HEK293T (cell line): Measurements from ENCODE around the gene LRP5.
A peak's percentile ranks its signal among the peaks of the same experiment; 100 is the strongest.

ENCODE experiments used
- CTCF ChIA-PET: fragments of 350-600 bp; formaldehyde crosslinking; extraction: SDS; loops from one replicate; lab custom pipeline; 2021; ENCODE audit warnings: antibody characterized with exemption, inconsistent platforms; lab: Yijun Ruan, JAX
- POLR2A ChIA-PET: fragments of 350-600 bp; formaldehyde crosslinking; extraction: SDS; loops from one replicate; lab custom pipeline; 2020; ENCODE audit warnings: antibody characterized with exemption, inconsistent platforms; lab: Yijun Ruan, JAX
- DNase-seq: peaks from one replicate; pipeline ENCODE4 v3.0.0; 2012; ENCODE audit warnings: mixed read lengths; ENCODE audit errors: extremely low spot score
- ARNT ChIP-seq: fragments of 450-650 bp; IDR thresholded peaks from 2 replicates; pipeline ENCODE4 v1.6.1; 2017; ENCODE audit warnings: mild to moderate bottlenecking
- BHLHE40 ChIP-seq: fragments of 450-650 bp; IDR thresholded peaks from 2 replicates; pipeline ENCODE4 v1.6.1; 2016; ENCODE audit warnings: mild to moderate bottlenecking, moderate library complexity, borderline replicate concordance
- CTBP1 ChIP-seq: fragments of 450-650 bp; IDR thresholded peaks from 2 replicates; pipeline ENCODE4 v1.6.1; 2016; ENCODE audit warnings: borderline replicate concordance
- ELF4 ChIP-seq: fragments of 450-650 bp; IDR thresholded peaks from 2 replicates; pipeline ENCODE4 v1.6.1; 2017; ENCODE audit warnings: antibody characterized with exemption
- FOXA1 ChIP-seq: fragments of 450-650 bp; IDR thresholded peaks from 2 replicates; pipeline ENCODE4 v1.6.1; 2016; ENCODE audit warnings: mild to moderate bottlenecking
- FOXK2 ChIP-seq: fragments of 450-650 bp; IDR thresholded peaks from 2 replicates; pipeline ENCODE4 v1.6.1; 2016; ENCODE audit warnings: mild to moderate bottlenecking
- FOXM1 ChIP-seq: fragments of 450-650 bp; IDR thresholded peaks from 2 replicates; pipeline ENCODE4 v1.6.1; 2017; ENCODE audit warnings: mild to moderate bottlenecking, borderline replicate concordance
- HDGF ChIP-seq: fragments of 450-650 bp; IDR thresholded peaks from 2 replicates; pipeline ENCODE4 v1.6.1; 2017; ENCODE audit warnings: antibody characterized with exemption, borderline replicate concordance
- L3MBTL2 ChIP-seq: fragments of 450-650 bp; conservative IDR thresholded peaks from 2 replicates; pipeline ENCODE4 v1.6.1; 2016; ENCODE audit warnings: mild to moderate bottlenecking
- LEF1 ChIP-seq: fragments of 450-650 bp; IDR thresholded peaks from 2 replicates; pipeline ENCODE4 v1.6.1; 2017; ENCODE audit warnings: mild to moderate bottlenecking, borderline replicate concordance
- NFRKB ChIP-seq: fragments of 450-650 bp; IDR thresholded peaks from 2 replicates; pipeline ENCODE4 v1.6.1; 2016; ENCODE audit warnings: mild to moderate bottlenecking, moderate library complexity
- SP1 ChIP-seq: fragments of 450-650 bp; IDR thresholded peaks from 2 replicates; pipeline ENCODE4 v1.6.1; 2017
- SUZ12 ChIP-seq: fragments of 450-650 bp; IDR thresholded peaks from 2 replicates; pipeline ENCODE4 v1.6.1; 2016; ENCODE audit warnings: mild to moderate bottlenecking
- TARDBP ChIP-seq: fragments of 450-650 bp; IDR thresholded peaks from 2 replicates; pipeline ENCODE4 v1.6.1; 2016
- ZNF384 ChIP-seq: fragments of 450-650 bp; IDR thresholded peaks from 2 replicates; pipeline ENCODE4 v1.6.1; 2016
- TF ChIP-seq, protein P1 (sequence below): fragments of 450-650 bp; IDR thresholded peaks from 2 replicates; pipeline ENCODE4 v1.6.1; 2016

The LRP5 gene

DNA sequence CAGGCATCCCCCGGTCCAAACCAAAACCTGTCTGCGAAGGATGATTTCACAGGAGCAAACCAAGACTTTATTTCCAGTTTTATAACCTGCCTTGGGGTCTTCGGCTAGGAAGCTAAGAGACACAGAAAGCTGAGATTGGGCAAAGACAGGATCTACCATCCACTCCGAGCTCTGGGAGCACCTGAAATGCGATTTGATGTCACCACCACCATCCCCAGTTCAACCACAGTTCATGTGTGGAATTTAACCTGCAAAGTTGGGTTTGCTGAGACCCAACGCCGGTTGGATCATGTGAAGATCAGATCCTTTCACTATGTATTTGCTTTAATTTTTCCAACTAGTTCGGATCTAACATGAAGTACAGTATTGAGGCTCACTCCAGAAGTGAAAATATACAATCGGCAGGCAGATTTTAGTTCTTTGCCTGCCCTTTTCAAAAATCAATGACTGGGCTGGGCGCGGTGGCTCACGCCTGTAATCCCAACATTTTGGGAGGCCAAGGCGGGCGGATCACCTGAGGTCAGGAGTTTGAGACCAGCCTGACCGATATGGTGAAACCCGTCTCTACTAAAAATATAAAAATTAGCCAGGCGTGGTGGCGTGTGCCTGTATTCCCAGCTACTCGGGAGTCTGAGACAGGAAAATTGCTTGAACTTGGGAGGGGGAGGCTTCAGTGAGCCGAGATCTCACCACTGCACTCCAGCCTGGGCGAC lies 39.2 kb upstream of the LRP5 start:
- POLR2A ChIA-PET: interaction anchor here (1.1 to 2.2 kb wide), 8 partner anchors 9 to 187 kb away, joined by 3 to 17 read pairs (median 5); partner anchors contain the start of gene PPP6R3
- TF ChIP-seq ELF4 (no peak), FOXM1 (no peak), LEF1 (no peak), CTBP1 (no peak), SUZ12 (no peak), SP1 (no peak), BHLHE40 (no peak), TARDBP (no peak), L3MBTL2 (no peak), ZNF384 (no peak), FOXA1 (no peak), ARNT (no peak), NFRKB (no peak), FOXK2 (no peak), HDGF (no peak)
- TF ChIP-seq, protein P1, sequence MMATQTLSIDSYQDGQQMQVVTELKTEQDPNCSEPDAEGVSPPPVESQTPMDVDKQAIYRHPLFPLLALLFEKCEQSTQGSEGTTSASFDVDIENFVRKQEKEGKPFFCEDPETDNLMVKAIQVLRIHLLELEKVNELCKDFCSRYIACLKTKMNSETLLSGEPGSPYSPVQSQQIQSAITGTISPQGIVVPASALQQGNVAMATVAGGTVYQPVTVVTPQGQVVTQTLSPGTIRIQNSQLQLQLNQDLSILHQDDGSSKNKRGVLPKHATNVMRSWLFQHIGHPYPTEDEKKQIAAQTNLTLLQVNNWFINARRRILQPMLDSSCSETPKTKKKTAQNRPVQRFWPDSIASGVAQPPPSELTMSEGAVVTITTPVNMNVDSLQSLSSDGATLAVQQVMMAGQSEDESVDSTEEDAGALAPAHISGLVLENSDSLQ: no peak
- CTCF ChIA-PET: interaction anchor here (0.6 kb wide), 1 partner anchor 25 kb away, joined by 3 read pairs; no protein-coding TSS in a partner anchor
- DNase-seq: no peak

DNA sequence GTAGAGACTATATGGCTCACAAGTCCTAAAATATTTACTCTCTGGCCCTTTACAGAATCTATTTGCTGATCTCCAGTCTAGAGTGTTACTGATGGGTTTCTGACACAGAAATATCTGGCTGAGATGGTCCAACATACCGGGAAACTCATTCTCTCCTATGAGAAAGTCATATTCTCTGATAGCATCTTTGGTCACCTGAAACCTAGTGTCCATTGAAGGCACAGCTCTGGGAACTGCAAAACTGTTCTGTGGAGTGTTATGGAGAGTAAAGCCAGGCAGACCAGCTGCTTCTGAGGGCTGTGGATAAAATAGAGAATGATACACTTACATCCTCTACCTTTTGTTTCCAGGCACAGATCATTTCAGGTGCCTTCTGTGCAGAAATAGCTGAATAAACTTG lies 38.1 kb upstream of the LRP5 start:
- no peak for DNase-seq
- TF ChIP-seq, protein P1: no peak
- TF ChIP-seq ARNT: no peak
- no peak for TF ChIP-seq L3MBTL2
- TF ChIP-seq ELF4: no peak
- no peak for TF ChIP-seq TARDBP
- TF ChIP-seq CTBP1: no peak
- no peak for TF ChIP-seq FOXM1
- TF ChIP-seq LEF1: no peak
- TF ChIP-seq FOXA1: no peak
- TF ChIP-seq FOXK2: no peak
- TF ChIP-seq HDGF: no peak
- no peak for TF ChIP-seq NFRKB
- no peak for TF ChIP-seq SUZ12
- no peak for TF ChIP-seq SP1
- TF ChIP-seq ZNF384: no peak
- POLR2A ChIA-PET: no interaction called here
- CTCF ChIA-PET: no interaction called here

DNA sequence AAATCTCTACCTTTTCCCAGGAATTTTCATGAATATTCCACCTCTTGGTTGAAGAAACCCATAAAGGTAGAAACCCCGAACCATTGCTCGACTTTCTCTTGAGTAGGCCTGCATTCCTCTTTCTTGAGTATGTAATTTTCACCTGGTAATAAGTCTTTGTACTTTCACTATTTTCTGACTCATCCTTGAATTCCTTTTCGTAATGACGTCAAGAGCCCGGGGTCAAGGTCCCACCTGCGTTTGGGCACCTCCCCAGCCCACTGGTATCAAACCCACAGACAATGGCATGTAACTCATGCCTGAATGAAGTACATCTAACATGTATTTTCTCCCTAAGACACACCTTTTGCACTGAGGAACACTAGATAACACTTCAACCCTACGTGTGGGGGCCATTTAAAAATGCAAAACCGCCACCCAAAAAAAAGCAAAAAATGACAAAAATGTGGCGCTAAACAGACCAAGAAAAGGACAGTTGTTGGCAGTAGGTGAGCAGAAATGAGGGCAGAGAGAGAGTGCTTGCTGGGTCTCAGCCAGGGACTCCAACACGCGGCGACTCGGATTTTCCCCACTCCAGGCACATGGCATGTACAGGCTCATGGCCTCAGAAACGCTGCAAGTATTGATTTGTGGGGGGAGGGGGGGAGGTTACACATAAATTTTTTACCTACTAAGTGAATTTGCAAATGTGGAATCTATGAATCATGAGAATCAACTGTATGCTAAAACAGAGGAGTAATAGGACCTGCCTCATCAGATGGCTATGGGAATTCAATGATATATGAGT lies 36.5 kb upstream of the LRP5 start:
- DNase-seq: no peak
- ChIA-PET POLR2A (no interaction called here), CTCF (no interaction called here)
- TF ChIP-seq FOXA1 (no peak), L3MBTL2 (0 out of 2 replicates have a peak, but pooled peaks have one; percentile 13), TARDBP (no peak)

DNA sequence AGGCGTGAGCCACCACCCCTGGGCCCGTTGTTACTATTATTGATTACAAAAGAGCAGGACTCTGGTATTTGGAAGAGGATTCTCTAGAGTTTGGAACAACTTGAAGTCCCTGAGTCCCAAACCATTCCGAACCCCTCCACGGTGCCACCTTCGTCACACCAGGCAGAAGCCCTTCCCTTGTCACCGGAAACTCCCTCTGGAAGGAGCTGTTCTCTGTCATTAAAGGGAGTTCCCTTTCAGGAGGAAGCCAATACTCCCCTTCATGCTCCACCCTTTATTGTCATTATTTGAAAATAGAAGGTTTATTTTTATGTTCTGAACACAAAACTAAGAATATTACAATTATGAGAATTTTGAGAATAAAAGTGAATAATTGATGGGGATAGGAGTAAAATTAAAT lies 35.5 kb upstream of the LRP5 start:
- ChIA-PET POLR2A (no interaction called here), CTCF (no interaction called here)
- no peak for DNase-seq
- no peak for TF ChIP-seq CTBP1
- TF ChIP-seq ELF4: no peak
- no peak for TF ChIP-seq FOXK2
- TF ChIP-seq SUZ12: no peak
- no peak for TF ChIP-seq TARDBP

DNA sequence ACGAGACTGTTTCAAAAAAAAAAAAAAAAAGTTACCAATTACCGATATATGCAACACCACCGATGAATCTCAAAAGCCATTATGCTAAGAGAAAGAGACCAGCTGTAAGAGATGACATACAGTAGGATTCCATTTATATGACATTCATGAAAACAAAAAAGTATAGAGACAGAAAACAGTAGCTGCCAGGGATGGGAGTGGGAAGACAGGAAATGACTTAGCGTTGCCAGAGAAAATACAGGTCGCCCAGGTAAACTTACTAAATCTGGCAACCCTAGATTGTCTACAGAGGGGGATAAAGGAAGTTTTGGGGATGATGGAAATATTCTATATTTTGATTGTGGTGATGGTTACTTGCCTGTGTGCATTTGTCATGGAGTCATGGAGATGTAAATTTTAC lies 32.7 kb upstream of the LRP5 start:
- DNase-seq: no peak
- ChIA-PET POLR2A (no interaction called here), CTCF (interaction anchor here (0.6 kb wide), 1 partner anchor 355 kb away, joined by 3 read pairs; no protein-coding TSS in a partner anchor)
- no peak for TF ChIP-seq ZNF384
- TF ChIP-seq FOXA1: no peak
- no peak for TF ChIP-seq CTBP1
- TF ChIP-seq, protein P1: no peak
- no peak for TF ChIP-seq FOXM1
- TF ChIP-seq TARDBP: no peak
- TF ChIP-seq ELF4: no peak
- no peak for TF ChIP-seq ARNT
- TF ChIP-seq HDGF: no peak
- TF ChIP-seq LEF1: no peak
- TF ChIP-seq SUZ12: no peak
- no peak for TF ChIP-seq FOXK2
- no peak for TF ChIP-seq NFRKB
- no peak for TF ChIP-seq L3MBTL2

DNA sequence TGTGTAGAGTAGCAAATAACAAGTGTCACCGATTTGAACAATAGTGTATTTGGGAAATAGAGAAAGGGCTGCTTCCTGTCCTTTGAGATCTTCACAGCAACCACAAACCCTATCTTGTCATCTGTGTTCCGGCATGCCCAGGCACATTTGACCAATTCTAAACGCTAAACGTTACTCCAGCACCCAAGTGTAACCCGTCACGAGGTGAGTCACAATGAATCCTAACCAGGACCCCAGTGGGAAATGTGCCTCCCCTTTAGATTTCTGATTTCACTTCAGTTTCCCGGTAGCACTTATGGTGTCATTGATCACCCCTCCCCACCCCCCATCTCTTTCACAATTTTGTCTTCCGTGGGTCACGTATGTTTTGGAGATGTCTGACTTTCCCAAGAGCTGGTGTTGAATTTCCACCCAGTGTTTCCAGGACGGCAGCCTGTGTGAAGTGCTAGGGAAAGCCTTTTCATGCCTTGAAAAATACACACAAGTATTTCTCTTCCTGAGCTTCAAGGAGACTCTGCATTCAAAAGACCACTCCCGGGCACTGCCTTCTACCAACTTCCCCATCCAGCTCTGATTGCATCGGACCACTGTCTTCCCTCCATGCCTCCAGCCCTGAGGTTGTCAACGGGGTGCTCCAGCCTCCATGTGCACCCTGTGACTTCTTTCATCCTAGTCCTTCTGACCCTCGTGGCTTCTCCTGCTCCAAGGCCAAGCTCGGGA lies 30.1 kb upstream of the LRP5 start:
- no peak for TF ChIP-seq HDGF
- DNase-seq: no peak
- POLR2A ChIA-PET: interaction anchor here (1.6 kb wide), 1 partner anchor 10 kb away, joined by 5 read pairs; the partner anchor contains the start of gene C11orf24
- CTCF ChIA-PET: no interaction called here
